ENCODE measurements around the gene ZFP92.

DNA sequence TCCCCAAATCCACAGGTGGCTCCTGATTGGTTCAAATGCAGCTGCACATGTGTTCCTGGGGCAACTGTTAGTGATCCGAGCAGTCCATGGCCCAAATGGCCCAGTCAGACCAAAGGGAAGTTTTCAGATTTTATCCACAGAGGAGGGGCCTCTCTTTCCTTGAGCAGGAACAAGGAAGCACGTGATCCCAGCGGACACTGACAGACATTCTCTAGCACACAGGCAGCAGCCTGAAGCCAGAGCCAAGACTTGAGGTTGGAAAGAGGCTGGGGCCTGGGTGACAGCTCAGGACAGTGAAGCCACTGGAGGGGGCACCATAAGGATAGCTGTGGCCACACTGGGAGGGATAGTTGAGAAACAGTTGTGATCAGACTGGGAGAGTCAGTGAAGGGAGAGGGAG is 3.5 kb upstream of the ZFP92 start:
- TF ChIP-seq, protein P1, sequence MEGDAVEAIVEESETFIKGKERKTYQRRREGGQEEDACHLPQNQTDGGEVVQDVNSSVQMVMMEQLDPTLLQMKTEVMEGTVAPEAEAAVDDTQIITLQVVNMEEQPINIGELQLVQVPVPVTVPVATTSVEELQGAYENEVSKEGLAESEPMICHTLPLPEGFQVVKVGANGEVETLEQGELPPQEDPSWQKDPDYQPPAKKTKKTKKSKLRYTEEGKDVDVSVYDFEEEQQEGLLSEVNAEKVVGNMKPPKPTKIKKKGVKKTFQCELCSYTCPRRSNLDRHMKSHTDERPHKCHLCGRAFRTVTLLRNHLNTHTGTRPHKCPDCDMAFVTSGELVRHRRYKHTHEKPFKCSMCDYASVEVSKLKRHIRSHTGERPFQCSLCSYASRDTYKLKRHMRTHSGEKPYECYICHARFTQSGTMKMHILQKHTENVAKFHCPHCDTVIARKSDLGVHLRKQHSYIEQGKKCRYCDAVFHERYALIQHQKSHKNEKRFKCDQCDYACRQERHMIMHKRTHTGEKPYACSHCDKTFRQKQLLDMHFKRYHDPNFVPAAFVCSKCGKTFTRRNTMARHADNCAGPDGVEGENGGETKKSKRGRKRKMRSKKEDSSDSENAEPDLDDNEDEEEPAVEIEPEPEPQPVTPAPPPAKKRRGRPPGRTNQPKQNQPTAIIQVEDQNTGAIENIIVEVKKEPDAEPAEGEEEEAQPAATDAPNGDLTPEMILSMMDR (IDR thresholded peaks at IDR 0.05), result no peak
- TF ChIP-seq POLR2AphosphoS5 (IDR thresholded peaks at IDR 0.05; ENCODE audit: insufficient read depth in 1 of 2, low read depth in 1 of 2), result no peak
